GM10248 (cell line): ENCODE results near the gene APBB1IP.

Experiments used
- CTCF ChIA-PET: fragments of 300-600 bp; sonication (Branson Sonifier 250); formaldehyde crosslinking; extraction: SDS; loops from one replicate; lab custom pipeline; 2021; ENCODE audit warnings: antibody characterized with exemption; lab: Yijun Ruan, JAX
- POLR2A ChIA-PET: fragments of 350-650 bp; sonication (Branson Sonifier 250); formaldehyde crosslinking; extraction: SDS; loops from one replicate; lab custom pipeline; 2020; ENCODE audit warnings: antibody characterized with exemption; lab: Yijun Ruan, JAX
- DNase-seq: peaks from one replicate; pipeline ENCODE4 v3.0.0; 2012; ENCODE audit errors: extremely low spot score
- TF ChIP-seq, protein P1 (sequence below): IDR thresholded peaks from 2 replicates; pipeline ENCODE4 v1.5.1; 2012; ENCODE audit warnings: mild to moderate bottlenecking, low read depth; ENCODE audit errors: extremely low read depth, missing control alignments, control extremely low read depth

The APBB1IP gene

GRCh38 chr10:26554246-26554645 lies 116.1 kb downstream of the APBB1IP start:
- ChIA-PET CTCF (interaction anchor here (2.2 to 2.7 kb wide), 2 partner anchors 11 to 220 kb away, joined by 6 to 55 read pairs; no protein-coding TSS in a partner anchor), POLR2A (no interaction called here)
- TF ChIP-seq, protein P1, sequence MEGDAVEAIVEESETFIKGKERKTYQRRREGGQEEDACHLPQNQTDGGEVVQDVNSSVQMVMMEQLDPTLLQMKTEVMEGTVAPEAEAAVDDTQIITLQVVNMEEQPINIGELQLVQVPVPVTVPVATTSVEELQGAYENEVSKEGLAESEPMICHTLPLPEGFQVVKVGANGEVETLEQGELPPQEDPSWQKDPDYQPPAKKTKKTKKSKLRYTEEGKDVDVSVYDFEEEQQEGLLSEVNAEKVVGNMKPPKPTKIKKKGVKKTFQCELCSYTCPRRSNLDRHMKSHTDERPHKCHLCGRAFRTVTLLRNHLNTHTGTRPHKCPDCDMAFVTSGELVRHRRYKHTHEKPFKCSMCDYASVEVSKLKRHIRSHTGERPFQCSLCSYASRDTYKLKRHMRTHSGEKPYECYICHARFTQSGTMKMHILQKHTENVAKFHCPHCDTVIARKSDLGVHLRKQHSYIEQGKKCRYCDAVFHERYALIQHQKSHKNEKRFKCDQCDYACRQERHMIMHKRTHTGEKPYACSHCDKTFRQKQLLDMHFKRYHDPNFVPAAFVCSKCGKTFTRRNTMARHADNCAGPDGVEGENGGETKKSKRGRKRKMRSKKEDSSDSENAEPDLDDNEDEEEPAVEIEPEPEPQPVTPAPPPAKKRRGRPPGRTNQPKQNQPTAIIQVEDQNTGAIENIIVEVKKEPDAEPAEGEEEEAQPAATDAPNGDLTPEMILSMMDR = no peak

DNA sequence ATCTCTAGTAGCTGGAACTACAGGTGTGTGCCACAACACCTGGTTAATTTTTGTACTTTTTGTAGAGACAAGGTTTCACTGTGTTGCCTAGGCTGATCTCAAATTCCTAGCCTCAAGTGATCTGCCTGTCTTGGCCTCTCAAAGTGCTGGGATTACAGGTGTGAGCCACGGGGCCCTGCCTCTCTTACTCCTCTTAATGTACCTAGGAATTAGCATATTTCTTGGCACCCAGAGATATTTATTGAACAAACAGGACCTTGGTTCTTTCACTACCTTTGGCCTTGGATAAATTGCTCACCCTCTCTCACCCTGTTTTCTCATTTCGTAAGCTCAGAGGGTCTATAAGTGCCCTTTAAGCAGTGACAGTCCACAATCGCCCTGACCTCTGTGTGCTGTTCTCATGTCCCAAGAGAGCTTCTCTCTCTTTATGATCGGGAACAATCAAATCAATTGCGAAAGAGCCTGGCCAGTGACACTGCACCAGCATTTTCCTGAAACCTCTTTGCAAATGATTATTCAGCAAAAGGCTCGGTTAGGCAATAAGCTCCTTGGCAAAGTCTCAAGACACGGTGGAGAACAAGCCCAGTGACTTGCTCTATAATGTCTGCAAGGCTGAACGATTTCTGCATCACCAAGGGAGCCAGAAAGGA lies 117.7 kb downstream of the APBB1IP start:
- TF ChIP-seq, protein P1 = no peak
- DNase-seq = no peak
- ChIA-PET POLR2A (no interaction called here), CTCF (interaction anchor here (0.8 to 3.6 kb wide), 17 partner anchors 10 to 680 kb away, joined by 3 to 55 read pairs (median 4); no protein-coding TSS in a partner anchor)

More at GRCh38 chr10:26554246-26554645, 116.1 kb downstream of the APBB1IP start:
- no peak for DNase-seq

- CTCF ChIA-PET = interaction anchor here (0.6 to 3.6 kb wide), 23 partner anchors 9 to 681 kb away, joined by 3 to 55 read pairs (median 4); no protein-coding TSS in a partner anchor
- POLR2A ChIA-PET = no interaction called here
- TF ChIP-seq, protein P1 = peak; percentile 84
- peak; percentile 55 for DNase-seq
Observed at GRCh38 chr10:26556748-26557640, 118.9 kb downstream of the APBB1IP start.

DNA sequence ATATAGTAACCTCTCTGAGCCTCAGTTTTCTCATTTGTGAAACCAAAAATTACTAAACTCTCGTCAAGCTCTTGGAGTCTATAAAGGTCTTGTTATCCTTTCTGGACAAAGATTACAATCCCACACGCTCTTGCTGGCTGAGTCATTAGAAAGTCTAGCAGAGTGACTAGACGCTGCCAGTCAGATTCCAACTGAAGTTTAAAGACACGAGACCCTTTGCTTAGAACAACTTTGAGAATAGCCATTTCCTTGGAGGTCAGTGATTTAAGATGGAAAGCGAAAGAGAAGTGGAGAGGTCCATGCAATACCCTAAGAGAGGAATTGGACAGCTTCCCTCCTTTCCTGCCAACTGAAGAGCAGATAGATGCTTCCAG lies 119.5 kb downstream of the APBB1IP start:
- TF ChIP-seq, protein P1 = no peak
- POLR2A ChIA-PET = no interaction called here
- DNase-seq = no peak
- CTCF ChIA-PET = interaction anchor here (0.6 to 3.6 kb wide), 12 partner anchors 9 to 682 kb away, joined by 3 to 21 read pairs (median 4); no protein-coding TSS in a partner anchor

GRCh38 chr10:26566525-26567350 lies 128.6 kb downstream of the APBB1IP start:
- ChIA-PET CTCF (interaction anchor here (1.0 to 2.4 kb wide), 3 partner anchors 9 to 11 kb away, joined by 3 to 10 read pairs (median 6); no protein-coding TSS in a partner anchor), POLR2A (no interaction called here)
- TF ChIP-seq, protein P1 = no peak

More at GRCh38 chr10:26566525-26567350, 128.6 kb downstream of the APBB1IP start:
- no peak for DNase-seq
